ENCODE results near the gene LRRC55.

Gene LRRC55

DNA sequence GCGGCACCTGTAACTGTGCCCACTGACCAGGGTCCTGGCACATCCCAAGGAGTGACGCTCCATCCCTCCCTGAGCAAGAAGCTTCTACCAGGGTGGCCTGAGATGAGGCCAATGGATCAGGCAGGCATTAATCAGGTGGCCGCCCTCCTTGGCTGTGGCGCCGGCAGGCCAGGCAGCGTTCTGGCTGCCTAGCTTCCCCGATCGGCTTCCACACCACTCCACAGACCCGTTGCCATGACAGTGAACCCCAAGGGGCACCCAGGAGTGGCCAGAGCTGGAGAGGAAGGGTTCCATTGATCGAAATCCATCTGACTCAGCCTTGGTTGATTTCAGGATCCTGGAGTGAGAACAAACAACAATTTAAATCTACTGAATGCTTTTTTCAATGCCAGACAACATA is 20.5 kb downstream of the LRRC55 start:
- DNase-seq (ENCODE audit: low read depth), result no peak

DNA sequence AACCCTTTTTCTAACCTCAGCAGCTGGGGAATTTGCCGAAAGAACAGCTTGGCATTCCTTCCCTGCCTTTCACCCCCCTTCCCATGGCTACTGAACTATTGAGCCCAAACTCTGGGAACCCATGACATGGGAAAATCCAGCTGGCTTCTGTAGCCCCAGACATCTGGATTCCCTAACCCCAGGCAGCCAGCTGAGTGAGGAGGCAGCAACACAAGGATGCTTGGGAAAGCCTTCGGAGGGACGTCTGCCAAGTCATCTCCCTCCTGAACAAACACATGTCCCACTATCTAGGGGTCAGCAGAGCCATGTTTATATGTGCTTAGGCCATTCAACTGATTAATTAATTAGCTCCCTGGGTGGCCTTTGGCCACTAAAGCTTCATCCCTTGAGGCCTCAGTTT is 21.6 kb downstream of the LRRC55 start:
- peak; percentile 20 for DNase-seq (ENCODE audit: low read depth)

DNA sequence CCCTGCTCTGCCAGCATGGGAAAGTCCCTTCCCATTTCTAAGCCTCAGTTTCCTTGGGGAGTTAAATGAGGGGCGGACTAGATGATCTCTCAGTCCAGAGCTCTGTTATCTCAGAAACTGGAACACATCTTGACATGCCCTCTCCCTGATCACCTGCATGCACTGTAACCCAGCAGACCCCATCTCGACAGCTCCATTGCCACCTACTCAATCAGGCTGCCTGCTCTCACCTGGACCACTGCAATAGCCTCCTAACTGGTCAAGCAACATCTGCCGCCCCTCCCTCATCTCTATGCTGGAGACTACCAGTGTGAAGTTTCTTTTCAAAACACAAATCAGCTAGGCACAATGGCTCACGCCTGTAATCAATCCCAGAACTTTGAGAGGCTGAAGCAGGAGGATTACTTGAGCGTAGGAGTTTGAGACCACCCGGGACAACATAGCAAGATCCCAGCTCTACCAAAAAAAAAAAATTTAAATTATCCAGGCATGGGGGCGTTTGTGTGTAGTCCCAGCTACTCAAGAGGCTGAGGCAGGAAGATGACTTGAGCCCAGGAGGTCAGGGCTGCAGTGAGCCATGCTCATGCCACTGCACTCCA is 22.2 kb downstream of the LRRC55 start:
- DNase-seq (ENCODE audit: low read depth), result no peak

DNA sequence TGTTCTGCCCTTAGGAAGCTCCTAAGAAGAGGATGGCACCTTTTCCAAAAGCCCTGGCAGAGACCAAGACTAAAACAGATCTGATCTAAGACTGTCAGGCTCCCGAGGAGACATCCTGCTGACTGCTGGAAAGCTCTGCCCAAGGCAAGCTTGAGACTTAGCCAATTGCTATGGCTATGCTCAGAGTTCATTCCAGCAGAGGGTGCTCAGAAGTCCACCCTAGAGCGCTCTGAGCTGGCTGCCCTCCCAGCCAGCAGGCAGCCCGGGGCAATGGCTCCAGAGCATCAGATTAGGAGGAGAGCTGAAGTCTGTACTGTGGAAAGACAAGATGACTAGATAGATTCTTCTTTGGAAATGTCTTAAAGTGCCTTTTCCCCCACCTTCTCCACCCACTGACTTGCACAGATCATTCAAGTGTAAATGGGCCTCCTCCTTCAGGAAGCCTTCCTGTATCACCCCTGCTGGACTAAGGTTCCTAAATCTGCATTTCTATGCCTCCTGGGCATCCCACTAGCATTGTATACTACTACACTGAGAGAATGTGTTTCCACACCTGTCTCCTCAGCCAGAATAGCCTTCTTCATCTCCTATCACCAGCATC is 23.4 kb downstream of the LRRC55 start:
- peak; percentile 37 for DNase-seq (ENCODE audit: low read depth)

DNA sequence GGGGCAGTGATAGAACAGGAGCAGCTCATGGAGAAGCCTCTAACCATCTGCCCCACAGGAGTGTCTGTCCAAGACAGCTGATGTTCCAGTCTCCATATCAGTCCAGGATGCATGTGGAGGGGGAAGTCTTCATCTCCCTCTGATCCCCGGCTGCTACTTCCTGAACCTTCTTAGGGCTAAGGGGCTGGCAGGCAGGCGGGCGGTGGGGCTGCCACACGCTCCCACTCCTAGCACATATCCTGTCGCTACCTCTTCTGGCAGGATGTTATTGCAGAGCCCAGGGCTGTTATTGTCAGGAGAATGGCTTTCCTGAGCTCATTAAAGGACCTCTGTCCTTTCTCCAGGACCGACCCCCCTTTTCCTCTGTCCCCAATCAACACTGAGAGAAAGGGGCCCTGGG is 25.4 kb downstream of the LRRC55 start:
- no peak for DNase-seq (ENCODE audit: low read depth)

DNA sequence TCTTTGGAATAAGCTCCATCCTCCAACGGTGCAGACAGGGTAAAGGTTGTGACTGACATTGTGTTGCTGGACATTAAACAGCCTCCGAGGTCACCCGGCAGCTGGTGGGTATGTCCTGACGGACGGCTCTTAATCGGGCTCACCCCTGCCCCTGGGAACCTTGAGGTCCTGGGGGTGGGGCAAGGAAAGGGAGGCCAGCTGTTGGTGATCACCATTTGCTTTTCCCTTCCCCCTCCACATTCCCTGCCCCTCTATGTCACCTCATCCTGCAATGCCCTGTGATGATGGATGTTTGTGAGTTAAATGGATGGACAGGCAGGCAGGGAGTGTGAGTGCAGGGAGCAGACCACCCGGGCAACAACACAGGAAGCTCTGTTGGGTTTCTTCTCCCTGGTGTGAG is 29.0 kb downstream of the LRRC55 start:
- no peak for DNase-seq (ENCODE audit: low read depth)

DNA sequence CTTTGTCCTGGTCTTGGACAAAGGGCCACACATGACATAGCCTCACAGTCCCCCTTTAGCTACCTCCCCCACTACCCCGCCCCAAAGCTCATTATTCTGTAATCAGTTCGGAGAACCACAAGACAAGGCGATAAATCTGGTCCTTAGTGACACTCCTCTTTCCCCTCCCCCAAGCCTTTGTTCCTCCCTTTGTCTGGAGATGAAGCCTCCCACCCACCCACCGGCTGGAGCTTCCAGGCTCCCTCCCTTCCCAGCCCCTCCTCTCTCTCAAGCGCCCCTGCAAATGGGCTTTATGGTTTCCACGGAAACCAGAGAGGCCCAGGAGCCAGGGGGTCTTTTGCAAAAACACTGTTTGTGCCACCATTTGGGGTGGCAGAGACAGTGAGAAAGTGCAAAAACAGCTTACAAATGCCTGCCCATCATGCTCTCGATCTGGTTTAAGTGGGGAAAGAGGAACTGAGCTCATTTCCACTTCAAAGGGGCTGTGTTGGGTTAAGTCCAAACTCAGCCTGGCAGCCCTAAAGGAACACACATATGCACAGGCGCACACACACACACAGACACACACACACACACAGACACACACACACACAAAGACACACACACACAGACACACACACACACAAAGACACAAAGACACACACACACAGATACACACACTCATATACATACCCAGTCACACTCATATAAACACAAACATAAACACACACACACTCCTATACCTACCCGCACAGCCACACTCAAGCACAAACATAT is 31.8 kb downstream of the LRRC55 start:
- no peak for DNase-seq (ENCODE audit: low read depth)

DNA sequence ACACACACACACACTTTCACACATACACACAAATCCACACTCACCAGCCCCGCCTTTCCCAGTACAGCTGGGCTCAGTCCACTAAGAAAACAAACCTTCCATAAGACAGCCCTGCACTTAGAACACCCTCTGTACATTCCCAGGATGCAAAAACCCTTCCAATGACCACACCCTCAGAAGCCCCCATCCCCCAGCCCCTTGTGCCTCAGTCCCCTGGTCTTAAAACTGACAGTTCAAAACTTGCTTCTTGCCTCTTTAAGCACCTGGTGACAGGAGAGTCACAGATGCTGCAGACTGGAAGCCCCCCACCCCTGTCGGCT is 32.3 kb downstream of the LRRC55 start:
- no peak for DNase-seq (ENCODE audit: low read depth)

DNA sequence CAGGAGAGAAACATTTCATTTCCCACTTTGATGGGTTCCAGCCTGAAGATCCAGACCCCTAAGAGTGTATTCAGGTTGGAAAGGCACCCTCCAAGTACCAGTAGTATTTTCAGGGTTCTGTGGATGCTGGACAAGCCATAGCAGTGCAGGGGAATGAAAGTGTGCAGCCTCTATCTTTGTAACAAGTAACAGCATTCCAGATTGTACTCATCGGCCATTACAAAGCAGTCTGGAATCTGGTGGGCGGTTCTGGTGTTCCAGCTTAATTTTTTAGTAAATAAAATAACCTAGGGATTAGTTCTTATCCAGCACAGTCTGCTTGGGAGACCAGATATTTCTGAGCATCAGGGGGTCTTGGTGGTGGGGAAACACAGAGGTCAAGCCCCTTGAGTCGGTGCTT is 32.7 kb downstream of the LRRC55 start:
- DNase-seq (ENCODE audit: low read depth), result peak; percentile 84

DNA sequence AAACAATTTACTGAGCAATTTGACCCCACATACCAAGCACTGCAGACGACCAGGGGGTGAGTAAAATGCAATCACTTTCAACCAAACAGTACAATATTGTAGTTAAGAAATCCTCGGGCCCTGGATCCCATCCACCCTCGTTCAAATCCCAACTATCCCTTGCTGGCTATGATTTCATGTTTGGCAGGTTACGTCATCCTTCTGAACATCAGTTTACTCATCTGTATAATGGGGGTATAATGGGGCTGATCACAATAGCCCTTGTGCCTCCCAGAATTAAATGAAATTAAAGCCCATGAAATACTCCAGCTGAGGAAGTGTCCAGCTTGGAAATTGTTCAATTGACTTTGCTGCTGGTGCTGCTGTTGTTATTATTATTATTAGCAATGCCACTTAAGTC is 34.7 kb downstream of the LRRC55 start:
- DNase-seq (ENCODE audit: low read depth), result no peak

DNA sequence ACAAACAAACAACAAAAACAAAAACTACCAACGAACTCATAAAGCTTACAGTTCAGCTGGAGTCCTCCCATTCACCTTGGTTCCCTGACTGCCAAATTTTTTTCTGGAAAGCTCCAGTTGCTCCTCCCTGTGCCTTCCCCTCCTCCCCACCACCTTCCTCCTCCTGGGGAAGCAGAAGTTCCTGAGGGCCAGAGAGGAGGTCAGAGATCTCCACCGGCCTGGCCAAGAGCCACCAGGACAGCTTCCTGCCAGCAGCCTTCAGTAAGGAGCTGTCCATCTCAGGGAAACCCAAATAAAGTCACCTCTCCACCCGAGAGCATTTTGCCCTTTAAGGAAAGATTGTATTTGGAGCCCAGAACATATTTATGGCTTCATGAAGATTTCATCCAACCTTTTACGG is 35.3 kb downstream of the LRRC55 start:
- no peak for DNase-seq (ENCODE audit: low read depth)

DNA sequence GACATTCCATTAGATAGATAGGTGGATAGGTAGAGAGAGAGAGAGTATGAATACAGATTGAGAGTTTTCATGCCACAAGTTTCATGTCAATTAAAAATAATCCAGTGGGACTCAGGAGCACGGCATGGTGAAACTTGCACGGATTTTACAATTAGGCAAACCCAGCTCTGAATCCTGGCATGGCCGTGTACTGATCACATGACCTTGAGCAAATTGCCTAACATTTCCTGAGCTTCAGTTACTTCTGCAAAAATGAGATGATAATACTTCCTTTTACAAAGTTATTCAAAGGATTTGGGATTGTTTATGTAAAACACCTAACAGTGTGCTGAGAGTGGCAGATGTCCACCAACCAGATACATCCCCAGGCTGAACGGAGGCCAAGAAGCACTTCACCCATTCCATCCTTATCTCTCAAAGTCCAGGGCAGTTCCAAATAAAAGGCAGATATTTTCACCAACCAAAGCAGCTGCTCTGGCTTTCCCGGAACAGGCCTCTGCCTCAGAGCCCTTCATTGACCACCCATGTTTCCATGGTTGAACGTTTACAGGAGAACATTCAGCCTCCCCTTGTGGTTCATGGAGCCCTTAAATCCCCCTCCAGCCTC is 37.4 kb downstream of the LRRC55 start:
- peak; percentile 61 for DNase-seq (ENCODE audit: low read depth)

DNA sequence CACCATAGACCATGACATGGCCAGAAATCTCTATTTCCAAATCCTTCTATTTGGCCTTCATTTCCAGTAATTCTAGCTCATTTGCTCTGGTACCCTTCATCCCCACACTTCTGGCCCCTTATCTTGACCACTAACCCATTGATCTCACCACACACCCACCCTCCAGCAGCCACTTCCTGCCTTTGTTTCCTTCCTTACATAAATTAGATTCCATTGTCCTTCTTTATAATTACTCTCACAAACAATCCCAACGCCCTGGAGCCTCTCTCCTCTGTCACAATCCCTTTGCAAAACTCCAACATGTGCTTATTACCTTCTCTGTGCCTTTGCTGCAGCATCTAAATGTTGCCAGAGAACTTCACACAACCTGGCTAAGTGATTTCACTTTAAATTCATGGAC is 40.5 kb downstream of the LRRC55 start:
- DNase-seq (ENCODE audit: low read depth), result no peak

DNA sequence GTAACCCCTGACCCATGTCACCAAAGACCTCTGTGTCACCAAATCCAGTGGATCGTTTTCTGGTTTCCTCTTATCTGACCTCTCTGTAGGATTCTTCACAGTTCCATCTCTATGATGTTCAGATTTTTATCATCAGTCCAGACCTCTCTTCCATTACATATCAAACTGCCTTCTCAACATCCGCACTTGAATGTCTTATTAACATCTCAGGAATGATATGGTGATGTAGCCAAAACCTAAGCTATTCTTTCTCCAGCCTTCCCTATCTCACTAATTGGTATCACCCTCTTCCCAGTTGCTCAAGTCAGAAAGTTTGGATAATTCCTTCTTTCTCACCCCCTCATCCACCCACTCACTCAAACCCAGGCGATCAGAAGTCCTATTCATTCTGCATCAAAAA is 41.8 kb downstream of the LRRC55 start:
- DNase-seq (ENCODE audit: low read depth), result no peak

DNA sequence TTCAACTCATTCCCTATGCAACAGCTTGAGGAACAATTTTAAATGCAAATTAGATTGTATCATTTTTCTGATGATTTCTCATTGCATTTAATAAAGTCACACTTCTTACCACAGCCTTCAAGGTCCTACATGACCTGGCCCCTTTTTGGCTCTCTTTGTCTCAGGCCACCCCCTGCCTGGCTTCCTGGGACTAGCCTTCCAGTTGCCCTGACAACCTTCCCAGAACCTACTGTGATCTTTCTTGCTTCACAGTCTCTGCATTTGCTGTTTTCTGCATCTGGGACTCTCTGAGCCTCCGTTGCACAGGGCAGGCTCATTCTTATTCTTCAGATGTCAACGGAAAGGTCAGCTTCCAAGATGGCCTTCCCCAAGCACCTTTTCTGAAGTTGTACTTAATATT is 42.4 kb downstream of the LRRC55 start:
- no peak for DNase-seq (ENCODE audit: low read depth)

DNA sequence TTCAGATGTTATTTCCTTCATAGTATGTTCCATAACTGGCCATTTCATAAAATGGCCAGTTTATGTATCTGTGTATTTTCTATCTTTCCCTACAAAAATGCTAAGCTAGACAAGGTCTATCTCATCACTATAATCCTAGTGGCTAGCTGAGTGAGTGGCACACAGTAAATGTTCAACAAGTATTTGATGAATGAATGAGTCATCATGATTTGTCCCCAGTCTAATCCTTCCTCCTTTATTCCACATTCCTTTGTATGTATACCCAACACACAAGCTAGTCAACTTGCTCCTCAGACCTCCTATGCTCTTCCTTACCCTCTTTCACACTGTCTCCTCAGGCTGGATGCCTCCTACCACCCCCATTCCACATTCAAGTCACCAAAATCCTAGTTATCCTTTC is 42.8 kb downstream of the LRRC55 start:
- DNase-seq (ENCODE audit: low read depth), result peak; percentile 62

DNA sequence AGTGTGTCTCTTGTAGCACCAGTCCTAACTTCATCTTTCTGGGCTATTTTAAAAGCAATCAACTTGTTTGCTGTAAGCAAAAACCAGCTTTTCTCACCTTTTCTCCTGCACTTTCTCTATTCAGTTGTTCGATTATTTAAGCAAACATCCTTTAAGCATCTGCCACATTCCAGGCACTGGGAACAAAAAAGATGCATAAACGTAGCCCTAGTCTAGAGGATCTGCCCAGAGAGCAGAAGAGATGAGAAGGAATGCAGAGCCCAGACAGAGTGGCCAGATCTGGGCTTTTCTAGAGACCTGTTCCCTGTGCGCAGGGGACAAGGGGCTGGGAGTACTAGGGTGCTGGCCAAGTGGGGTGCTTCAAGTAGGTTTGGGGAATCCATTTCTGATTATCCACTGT is 46.8 kb downstream of the LRRC55 start:
- no peak for DNase-seq (ENCODE audit: low read depth)

DNA sequence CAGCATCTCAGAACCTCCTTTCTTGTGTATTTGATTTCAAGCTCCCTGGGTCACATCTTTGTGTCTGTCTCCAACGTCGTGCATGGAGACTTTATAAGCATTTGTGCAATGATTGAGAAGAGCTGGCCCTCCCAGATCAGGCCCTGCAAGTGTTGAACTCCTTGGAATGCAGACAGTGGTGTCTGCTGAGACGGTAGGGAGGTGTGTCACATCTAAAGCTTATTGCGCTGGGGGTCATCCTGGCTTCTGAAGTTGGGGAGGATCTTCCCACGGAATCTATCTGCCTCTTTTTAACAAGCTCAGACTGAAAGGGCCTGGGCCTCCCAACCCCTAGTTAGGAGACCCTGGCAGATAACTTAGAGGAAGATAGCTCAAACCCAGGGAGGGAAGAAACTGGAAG is 48.6 kb downstream of the LRRC55 start:
- DNase-seq (ENCODE audit: low read depth), result no peak

DNA sequence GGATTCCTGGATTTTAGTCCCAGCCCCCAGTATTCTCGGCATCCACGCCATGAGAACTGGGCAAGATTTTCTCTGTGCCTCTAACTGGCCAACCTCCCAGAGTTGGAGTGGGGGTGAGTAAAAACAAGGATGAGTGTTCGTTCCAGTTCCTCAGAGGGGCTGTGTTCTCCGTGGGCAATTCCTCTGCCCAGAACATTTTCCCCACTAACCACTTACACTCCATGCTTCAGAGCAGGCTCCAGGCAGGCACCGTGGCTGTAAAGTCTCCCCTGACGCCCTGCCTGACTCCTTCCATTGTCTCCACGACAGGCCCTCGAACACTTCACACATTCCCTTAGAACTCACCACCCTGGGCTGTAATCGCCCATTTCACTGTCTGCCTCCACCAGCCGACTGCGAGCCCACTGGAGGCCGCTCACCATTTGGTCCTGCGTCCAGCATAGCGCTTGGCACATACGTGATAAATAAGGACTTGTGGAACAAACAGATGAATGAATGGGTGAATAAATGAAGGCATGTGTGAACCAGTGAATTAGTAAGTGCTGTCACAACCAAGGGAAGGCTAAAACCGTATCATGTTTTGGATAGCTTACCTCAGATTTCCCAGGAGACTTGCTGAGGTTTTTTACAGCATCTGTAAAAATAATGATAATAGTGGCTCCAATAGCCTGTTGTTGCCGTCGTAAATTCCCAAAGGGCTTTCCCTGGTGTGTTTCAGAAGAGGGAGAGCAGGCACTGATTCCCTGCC is 49.2 kb downstream of the LRRC55 start:
- DNase-seq (ENCODE audit: low read depth), result no peak

DNA sequence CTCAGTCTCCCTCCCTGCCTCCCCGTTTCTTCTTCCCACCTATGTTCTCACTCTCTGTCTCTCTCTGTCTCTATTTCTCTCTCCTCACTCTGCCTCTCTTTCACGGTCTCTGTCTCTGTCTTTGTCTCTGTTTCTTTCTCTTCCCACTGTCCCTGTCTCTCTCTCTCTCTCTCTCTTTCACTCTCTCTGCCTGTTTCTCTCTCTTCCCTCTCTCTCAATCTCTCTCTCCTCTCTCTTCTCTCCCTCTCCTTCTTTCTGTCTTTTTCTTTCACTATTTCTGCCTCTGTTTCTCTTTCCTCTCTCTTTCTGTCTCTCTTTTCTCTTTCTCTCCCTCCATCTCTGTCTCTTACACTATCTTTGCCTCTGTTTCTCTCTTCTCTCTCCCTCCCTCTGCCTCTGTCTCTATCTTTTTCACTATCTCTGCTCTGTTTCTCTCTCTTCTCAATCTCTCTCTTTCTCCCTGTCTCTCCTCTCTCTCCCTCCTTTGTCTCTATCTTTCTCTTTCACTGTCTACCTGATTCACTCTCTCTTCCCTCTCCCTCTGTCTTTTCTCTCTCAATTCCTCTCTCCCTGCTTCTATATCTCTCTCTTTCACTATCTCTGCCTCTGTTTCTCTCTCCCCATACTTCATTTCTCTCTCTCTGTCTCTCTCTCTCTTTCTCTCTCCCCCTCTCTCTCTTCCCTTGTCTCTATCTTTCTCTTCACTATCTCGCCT is 49.9 kb downstream of the LRRC55 start:
- no peak for DNase-seq (ENCODE audit: low read depth)

DNA sequence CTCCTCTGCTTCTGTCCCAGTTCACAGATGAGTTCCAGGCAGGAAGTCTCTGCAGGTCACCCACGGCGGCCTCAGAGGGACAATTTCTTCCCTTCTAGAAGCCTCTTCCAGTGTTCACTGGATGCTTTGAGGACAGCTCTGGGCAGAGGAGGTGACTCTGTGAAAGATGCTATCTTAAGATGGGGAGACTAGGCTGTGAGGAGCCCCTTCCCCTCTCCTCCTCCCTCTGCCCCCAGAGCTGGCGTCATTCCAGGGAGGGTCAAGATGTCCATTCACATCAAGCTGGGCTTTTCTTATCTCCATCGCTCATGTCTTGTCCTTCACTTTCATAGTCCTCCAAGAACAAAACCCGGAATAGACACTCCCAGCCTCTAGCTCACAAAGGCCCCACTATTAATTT is 51.9 kb downstream of the LRRC55 start:
- DNase-seq (ENCODE audit: low read depth), result no peak

Data from amniotic epithelial cell (primary cell).